ENCODE results near the gene SHC3. TPM values are rescaled to one million over a fixed set of nuclear protein-coding genes. Genes with fewer than 3 reads are reported as not detected.

SHC3 gene
- polyA plus RNA-seq, 4 donors, result 0.27 to 1.5 (median 0.57) TPM; not detected in 1

- H3K36me3 ChIP-seq (ENCODE audit: control insufficient read depth in 3 of 3, insufficient read depth in 2 of 3, low read depth in 1 of 3, low read length in 3 of 3), result no peaks in the 10 kb centered on the region
- H3K9me3 ChIP-seq (ENCODE audit: control insufficient read depth in 2 of 2, insufficient read depth in 1 of 2, low read depth in 1 of 2, low read length in 1 of 2), result no peaks in the 10 kb centered on the region
- no peak overlapping the region for H3K4me3 ChIP-seq (ENCODE audit: low read depth in 1 of 3, low read length in 3 of 3)
- peaks cover 0 to 3% (median 0%) of the 10 kb centered on the region in 3 donors for H3K4me1 ChIP-seq (ENCODE audit: control insufficient read depth in 3 of 3, insufficient read depth in 2 of 3, low read depth in 1 of 3, low read length in 2 of 3)
- no peak for DNase-seq
- H3K27me3 ChIP-seq (ENCODE audit: control insufficient read depth in 3 of 3, insufficient read depth in 3 of 3, low read length in 3 of 3), result no peaks in the 10 kb centered on the region
- FAIRE-seq, result no peak
- H3K27ac ChIP-seq (ENCODE audit: low read depth in 1 of 3, low read length in 2 of 3), result peak overlapping the region in 1 of 3 donors; percentile 41
- WGBS, 3 donors, result 55 to 73% (median 66%) methylated on average over 3 of the region's 3 CpGs
Observed at GRCh38 chr9:89023740-89024139, 154.9 kb downstream of the SHC3 start.

GRCh38 chr9:89022902-89023301, 155.7 kb downstream of the SHC3 start:
- Histone ChIP-seq H3K4me3 (ENCODE audit: low read depth in 1 of 3, low read length in 3 of 3) (no peak overlapping the region), H3K4me1 (ENCODE audit: control insufficient read depth in 3 of 3, insufficient read depth in 2 of 3, low read depth in 1 of 3, low read length in 2 of 3) (peaks cover 0 to 3% (median 0%) of the 10 kb centered on the region in 3 donors), H3K27ac (ENCODE audit: low read depth in 1 of 3, low read length in 2 of 3) (peak overlapping the region in 1 of 3 donors; percentile 47), H3K27me3 (ENCODE audit: control insufficient read depth in 3 of 3, insufficient read depth in 3 of 3, low read length in 3 of 3) (no peaks in the 10 kb centered on the region), H3K9me3 (ENCODE audit: control insufficient read depth in 2 of 2, insufficient read depth in 1 of 2, low read depth in 1 of 2, low read length in 1 of 2) (no peaks in the 10 kb centered on the region), H3K36me3 (ENCODE audit: control insufficient read depth in 3 of 3, insufficient read depth in 2 of 3, low read depth in 1 of 3, low read length in 3 of 3) (no peaks in the 10 kb centered on the region)
- FAIRE-seq, result no peak
- peak in 1 of 2 donors; percentile 20 for DNase-seq
- WGBS, 3 donors, result 54 to 80% (median 64%) methylated on average over 2 of the region's 2 CpGs

GRCh38 chr9:89022001-89022759, 156.4 kb downstream of the SHC3 start:
- peak overlapping the region in 1 of 3 donors; percentile 74 for H3K27ac ChIP-seq (ENCODE audit: low read depth in 1 of 3, low read length in 2 of 3)
- FAIRE-seq (no peak), DNase-seq (no peak)
- 50 to 75% (median 65%) methylated on average over 15 of the region's 15 CpGs for WGBS, 3 donors
- peaks cover 0 to 3% (median 0%) of the 10 kb centered on the region in 3 donors for H3K4me1 ChIP-seq (ENCODE audit: control insufficient read depth in 3 of 3, insufficient read depth in 2 of 3, low read depth in 1 of 3, low read length in 2 of 3)
- no peak overlapping the region for H3K4me3 ChIP-seq (ENCODE audit: low read depth in 1 of 3, low read length in 3 of 3)
- H3K27me3 ChIP-seq (ENCODE audit: control insufficient read depth in 3 of 3, insufficient read depth in 3 of 3, low read length in 3 of 3), result no peaks in the 10 kb centered on the region
- no peaks in the 10 kb centered on the region for H3K9me3 ChIP-seq (ENCODE audit: control insufficient read depth in 2 of 2, insufficient read depth in 1 of 2, low read depth in 1 of 2, low read length in 1 of 2)
- no peaks in the 10 kb centered on the region for H3K36me3 ChIP-seq (ENCODE audit: control insufficient read depth in 3 of 3, insufficient read depth in 2 of 3, low read depth in 1 of 3, low read length in 3 of 3)

GRCh38 chr9:89021154-89021803, 157.3 kb downstream of the SHC3 start:
- 74 to 81% (median 81%) methylated on average over 8 of the region's 8 CpGs for WGBS, 3 donors
- FAIRE-seq, result no peak
- DNase-seq, result no peak
- Histone ChIP-seq H3K9me3 (ENCODE audit: control insufficient read depth in 2 of 2, insufficient read depth in 1 of 2, low read depth in 1 of 2, low read length in 1 of 2) (no peaks in the 10 kb centered on the region), H3K4me1 (ENCODE audit: control insufficient read depth in 3 of 3, insufficient read depth in 2 of 3, low read depth in 1 of 3, low read length in 2 of 3) (peaks cover 0 to 3% (median 0%) of the 10 kb centered on the region in 3 donors), H3K4me3 (ENCODE audit: low read depth in 1 of 3, low read length in 3 of 3) (no peak overlapping the region), H3K27ac (ENCODE audit: low read depth in 1 of 3, low read length in 2 of 3) (peak overlapping the region in 1 of 3 donors; percentile 74), H3K27me3 (ENCODE audit: control insufficient read depth in 3 of 3, insufficient read depth in 3 of 3, low read length in 3 of 3) (no peaks in the 10 kb centered on the region), H3K36me3 (ENCODE audit: control insufficient read depth in 3 of 3, insufficient read depth in 2 of 3, low read depth in 1 of 3, low read length in 3 of 3) (no peaks in the 10 kb centered on the region)

GRCh38 chr9:89020754-89021153, 157.9 kb downstream of the SHC3 start:
- no peak overlapping the region for H3K4me3 ChIP-seq (ENCODE audit: low read depth in 1 of 3, low read length in 3 of 3)
- no peaks in the 10 kb centered on the region for H3K36me3 ChIP-seq (ENCODE audit: control insufficient read depth in 3 of 3, insufficient read depth in 2 of 3, low read depth in 1 of 3, low read length in 3 of 3)
- H3K4me1 ChIP-seq (ENCODE audit: control insufficient read depth in 3 of 3, insufficient read depth in 2 of 3, low read depth in 1 of 3, low read length in 2 of 3), result peaks cover 0 to 3% (median 0%) of the 10 kb centered on the region in 3 donors
- DNase-seq (no peak), FAIRE-seq (no peak)
- 96 to 99% (median 97%) methylated on average over 4 of the region's 4 CpGs for WGBS, 3 donors
- H3K27ac ChIP-seq (ENCODE audit: low read depth in 1 of 3, low read length in 2 of 3), result no peak overlapping the region
- H3K9me3 ChIP-seq (ENCODE audit: control insufficient read depth in 2 of 2, insufficient read depth in 1 of 2, low read depth in 1 of 2, low read length in 1 of 2), result no peaks in the 10 kb centered on the region
- no peaks in the 10 kb centered on the region for H3K27me3 ChIP-seq (ENCODE audit: control insufficient read depth in 3 of 3, insufficient read depth in 3 of 3, low read length in 3 of 3)

GRCh38 chr9:89015336-89015735, 163.3 kb downstream of the SHC3 start:
- DNase-seq (no peak), FAIRE-seq (no peak)
- WGBS, 3 donors, result 85 to 88% (median 86%) methylated on average over 2 of the region's 2 CpGs

GRCh38 chr9:89014153-89014552, 164.5 kb downstream of the SHC3 start:
- FAIRE-seq, result no peak
- no peak for DNase-seq
- H3K4me1 ChIP-seq (ENCODE audit: control insufficient read depth in 3 of 3, insufficient read depth in 2 of 3, low read depth in 1 of 3, low read length in 2 of 3), result no peaks in the 10 kb centered on the region
- no peaks in the 10 kb centered on the region for H3K27me3 ChIP-seq (ENCODE audit: control insufficient read depth in 3 of 3, insufficient read depth in 3 of 3, low read length in 3 of 3)
- no peak overlapping the region for H3K27ac ChIP-seq (ENCODE audit: low read depth in 1 of 3, low read length in 2 of 3)
- 80 to 90% (median 86%) methylated on average over 7 of the region's 7 CpGs for WGBS, 3 donors
- no peaks in the 10 kb centered on the region for H3K9me3 ChIP-seq (ENCODE audit: control insufficient read depth in 2 of 2, insufficient read depth in 1 of 2, low read depth in 1 of 2, low read length in 1 of 2)
- H3K36me3 ChIP-seq (ENCODE audit: control insufficient read depth in 3 of 3, insufficient read depth in 2 of 3, low read depth in 1 of 3, low read length in 3 of 3), result no peaks in the 10 kb centered on the region
- no peak overlapping the region for H3K4me3 ChIP-seq (ENCODE audit: low read depth in 1 of 3, low read length in 3 of 3)

More at GRCh38 chr9:89015336-89015735, 163.3 kb downstream of the SHC3 start:
- Histone ChIP-seq H3K4me3 (ENCODE audit: low read depth in 1 of 3, low read length in 3 of 3) (no peak overlapping the region), H3K36me3 (ENCODE audit: control insufficient read depth in 3 of 3, insufficient read depth in 2 of 3, low read depth in 1 of 3, low read length in 3 of 3) (no peaks in the 10 kb centered on the region), H3K27ac (ENCODE audit: low read depth in 1 of 3, low read length in 2 of 3) (no peak overlapping the region), H3K9me3 (ENCODE audit: control insufficient read depth in 2 of 2, insufficient read depth in 1 of 2, low read depth in 1 of 2, low read length in 1 of 2) (no peaks in the 10 kb centered on the region), H3K4me1 (ENCODE audit: control insufficient read depth in 3 of 3, insufficient read depth in 2 of 3, low read depth in 1 of 3, low read length in 2 of 3) (no peaks in the 10 kb centered on the region), H3K27me3 (ENCODE audit: control insufficient read depth in 3 of 3, insufficient read depth in 3 of 3, low read length in 3 of 3) (no peaks in the 10 kb centered on the region)

- no peak overlapping the region for H3K27ac ChIP-seq (ENCODE audit: low read depth in 1 of 3, low read length in 2 of 3)
- no peak overlapping the region for H3K4me3 ChIP-seq (ENCODE audit: low read depth in 1 of 3, low read length in 3 of 3)
- FAIRE-seq (no peak), DNase-seq (no peak)
- no peaks in the 10 kb centered on the region for H3K27me3 ChIP-seq (ENCODE audit: control insufficient read depth in 3 of 3, insufficient read depth in 3 of 3, low read length in 3 of 3)
- 85 to 88% (median 85%) methylated on average over 1 of the region's 1 CpG for WGBS, 3 donors
- no peaks in the 10 kb centered on the region for H3K9me3 ChIP-seq (ENCODE audit: control insufficient read depth in 2 of 2, insufficient read depth in 1 of 2, low read depth in 1 of 2, low read length in 1 of 2)
- no peaks in the 10 kb centered on the region for H3K4me1 ChIP-seq (ENCODE audit: control insufficient read depth in 3 of 3, insufficient read depth in 2 of 3, low read depth in 1 of 3, low read length in 2 of 3)
- no peaks in the 10 kb centered on the region for H3K36me3 ChIP-seq (ENCODE audit: control insufficient read depth in 3 of 3, insufficient read depth in 2 of 3, low read depth in 1 of 3, low read length in 3 of 3)
Observed at GRCh38 chr9:89013660-89014059, 165.0 kb downstream of the SHC3 start.

Measured in small intestine (tissue), 7 donors.